Activated CD4-positive, alpha-beta T cell treated with anti-CD3 and anti-CD28 coated beads, Interleukin-2, amount 50 U/mL, for 48 hours (primary cell): ENCODE measurements around the gene WDR36.

Experiments
- DNase-seq, 2 experiments: peaks; one replicate each; pipeline ENCODE4 v3.0.0-alpha.2; 2020

Gene WDR36

GRCh38 chr5:111106320-111106948, 14.3 kb downstream of the WDR36 start:
- no peak for DNase-seq

GRCh38 chr5:111107371-111107770, 15.2 kb downstream of the WDR36 start:
- no peak for DNase-seq

- DNase-seq: no peak
Observed at GRCh38 chr5:111111956-111112355, 19.8 kb downstream of the WDR36 start.

- DNase-seq: no peak
Observed at GRCh38 chr5:111113678-111114077, 21.5 kb downstream of the WDR36 start.

- no peak for DNase-seq
Observed at GRCh38 chr5:111115229-111115628, 23.1 kb downstream of the WDR36 start.

GRCh38 chr5:111116550-111116949, 24.4 kb downstream of the WDR36 start:
- no peak for DNase-seq

- DNase-seq: no peak
Observed at GRCh38 chr5:111117136-111117535, 25.0 kb downstream of the WDR36 start.

GRCh38 chr5:111119221-111119620, 27.1 kb downstream of the WDR36 start:
- no peak for DNase-seq

GRCh38 chr5:111119856-111120255, 27.7 kb downstream of the WDR36 start:
- no peak for DNase-seq

GRCh38 chr5:111120911-111121310, 28.8 kb downstream of the WDR36 start:
- DNase-seq: no peak

- DNase-seq: no peak
Observed at GRCh38 chr5:111121926-111122325, 29.8 kb downstream of the WDR36 start.

GRCh38 chr5:111122398-111122797, 30.2 kb downstream of the WDR36 start:
- DNase-seq: no peak

GRCh38 chr5:111124793-111125192, 32.6 kb downstream of the WDR36 start:
- DNase-seq: no peak

- DNase-seq: no peak
Observed at GRCh38 chr5:111126896-111127295, 34.7 kb downstream of the WDR36 start.

- no peak for DNase-seq
Observed at GRCh38 chr5:111127453-111128195, 35.5 kb downstream of the WDR36 start.

GRCh38 chr5:111129938-111130337, 37.8 kb downstream of the WDR36 start:
- DNase-seq: no peak

GRCh38 chr5:111131356-111131755, 39.2 kb downstream of the WDR36 start:
- no peak for DNase-seq

- DNase-seq: no peak
Observed at GRCh38 chr5:111132076-111132475, 39.9 kb downstream of the WDR36 start.

GRCh38 chr5:111132731-111133435, 40.7 kb downstream of the WDR36 start:
- DNase-seq: no peak

GRCh38 chr5:111133436-111133751, 41.2 kb downstream of the WDR36 start:
- DNase-seq: no peak

- no peak for DNase-seq
Observed at GRCh38 chr5:111134087-111134486, 41.9 kb downstream of the WDR36 start.

- no peak for DNase-seq
Observed at GRCh38 chr5:111134864-111135263, 42.7 kb downstream of the WDR36 start.

- no peak for DNase-seq
Observed at GRCh38 chr5:111135363-111135762, 43.2 kb downstream of the WDR36 start.

GRCh38 chr5:111135946-111136345, 43.8 kb downstream of the WDR36 start:
- DNase-seq: no peak
